NCI-H1436 treated with DMSO at 0.1 percent for 48 hours (cell line): ENCODE measurements around the gene MBD3.

Experiments used
- DNase-seq: peaks from one replicate; lab custom pipeline; 2025; lab: John Stamatoyannopoulos, UW

The MBD3 gene

GRCh38 chr19:1598777-1599459, 6.3 kb upstream of the MBD3 start:
- no peak for DNase-seq

DNA sequence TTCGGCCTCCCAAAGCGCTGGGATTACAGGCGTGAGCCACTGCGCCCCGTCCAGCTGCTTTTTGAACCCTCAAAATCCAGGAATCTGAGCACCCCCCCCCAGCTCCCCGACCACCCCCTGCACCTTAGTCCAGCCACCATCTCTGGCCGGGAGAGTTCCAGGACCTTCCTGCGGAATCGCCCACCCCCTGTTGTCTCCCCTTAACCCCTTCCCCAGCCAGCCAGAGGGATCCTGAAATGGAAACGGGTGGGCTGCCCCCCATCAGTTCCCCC, 772 bp upstream of the MBD3 start:
- DNase-seq = no peak

DNA sequence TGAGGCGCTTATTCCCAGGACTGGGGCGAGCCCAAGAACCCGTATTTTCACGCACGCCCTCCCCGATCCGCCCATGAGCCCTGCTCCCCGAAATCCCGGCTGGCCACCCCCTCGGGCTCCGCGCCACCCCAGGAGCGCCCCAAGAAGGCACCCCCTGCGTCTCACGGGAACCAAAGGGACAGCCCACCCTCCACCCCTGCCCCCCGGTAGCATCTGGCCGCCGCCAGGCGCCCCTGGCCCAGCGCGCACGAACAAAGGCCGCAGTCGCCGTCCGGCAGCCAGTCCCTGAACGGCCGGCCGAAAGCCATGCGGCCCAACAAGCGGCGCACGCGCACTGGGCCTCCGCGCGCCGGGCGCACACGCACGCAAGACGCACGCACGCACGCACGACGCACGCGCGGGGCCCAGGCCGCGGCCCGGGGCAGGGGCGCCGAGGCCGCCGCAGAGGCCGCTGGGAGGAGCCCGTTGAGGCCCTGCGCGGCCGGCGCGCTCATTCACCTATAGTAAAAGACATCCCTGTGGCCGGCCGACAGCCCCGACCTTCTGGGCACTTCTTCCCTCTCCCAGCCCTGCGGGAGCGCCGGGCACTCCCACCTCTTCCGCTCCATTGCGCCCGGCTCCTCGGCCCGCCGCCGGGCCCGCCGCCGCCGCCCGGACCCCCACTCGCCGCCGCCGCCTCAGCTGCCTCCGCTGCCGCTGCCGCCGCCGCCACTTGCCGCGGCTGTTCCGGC, 476 bp downstream of the MBD3 start:
- DNase-seq = no peak

GRCh38 chr19:1591421-1592023, 1.1 kb downstream of the MBD3 start:
- no peak for DNase-seq

GRCh38 chr19:1590641-1591397, 1.8 kb downstream of the MBD3 start:
- DNase-seq = no peak

DNA sequence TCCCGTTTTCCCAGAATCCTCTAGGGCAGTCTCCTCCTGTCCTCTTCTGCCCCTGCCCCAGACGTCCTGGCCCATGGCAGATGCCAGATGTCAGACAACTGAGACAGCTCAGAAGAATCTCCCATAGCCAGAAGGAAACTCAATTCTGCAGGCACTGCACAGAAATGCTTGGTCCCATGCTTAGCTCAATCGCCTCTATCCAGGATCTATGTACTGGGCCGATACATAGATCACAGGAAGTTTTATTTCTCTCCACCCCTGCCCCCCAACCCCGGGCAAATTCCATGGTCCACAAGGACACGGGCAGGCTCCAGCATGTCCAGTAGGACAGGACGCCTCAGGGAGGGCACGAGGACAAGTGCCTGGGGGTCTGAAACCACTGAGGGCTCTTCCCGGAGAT, 4.8 kb downstream of the MBD3 start:
- DNase-seq = no peak

GRCh38 chr19:1585243-1585580, 7.5 kb downstream of the MBD3 start:
- DNase-seq = no peak

DNA sequence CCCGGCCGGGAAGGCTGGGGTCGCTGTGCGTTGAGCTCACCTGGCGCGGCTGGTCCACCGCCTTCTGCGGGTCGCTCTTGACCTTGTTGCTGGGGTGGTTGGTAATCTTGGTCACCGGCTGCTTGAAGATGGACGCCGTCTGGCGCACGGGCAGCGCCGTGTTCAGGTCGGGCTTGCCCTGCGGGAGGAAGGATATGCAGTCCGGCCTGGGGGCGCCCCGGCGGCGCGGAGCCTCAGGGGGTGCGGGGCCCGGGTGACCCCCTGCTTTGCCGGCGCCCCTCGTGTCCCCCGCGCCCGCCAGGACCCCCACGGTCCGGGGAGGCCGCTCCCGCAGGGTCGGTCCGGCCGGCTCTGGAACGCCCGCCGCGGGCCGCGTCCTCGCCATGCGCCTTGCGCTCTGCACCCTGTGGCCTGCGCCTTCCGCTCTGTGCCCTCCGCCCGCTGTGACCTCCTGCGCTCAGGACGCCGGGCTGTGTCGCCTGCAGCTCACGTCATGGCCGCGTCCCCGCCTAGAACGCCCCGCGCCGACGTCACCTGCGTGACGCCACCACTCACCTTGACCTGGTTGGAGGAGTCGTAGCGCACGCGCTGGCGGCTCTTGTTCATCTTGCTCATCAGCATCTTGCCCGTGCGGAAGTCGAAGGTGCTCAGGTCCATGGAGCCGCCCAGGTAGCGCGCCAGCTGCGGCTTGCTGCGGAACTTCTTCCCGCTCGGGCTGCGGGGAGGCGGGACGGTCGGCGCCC, 8.0 kb downstream of the MBD3 start:
- DNase-seq = no peak

- DNase-seq = no peak
These were observed 10.5 kb downstream of the MBD3 start for GRCh38 chr19:1582201-1582600.

- DNase-seq = no peak
These were observed 11.7 kb downstream of the MBD3 start for GRCh38 chr19:1580957-1581356.

DNA sequence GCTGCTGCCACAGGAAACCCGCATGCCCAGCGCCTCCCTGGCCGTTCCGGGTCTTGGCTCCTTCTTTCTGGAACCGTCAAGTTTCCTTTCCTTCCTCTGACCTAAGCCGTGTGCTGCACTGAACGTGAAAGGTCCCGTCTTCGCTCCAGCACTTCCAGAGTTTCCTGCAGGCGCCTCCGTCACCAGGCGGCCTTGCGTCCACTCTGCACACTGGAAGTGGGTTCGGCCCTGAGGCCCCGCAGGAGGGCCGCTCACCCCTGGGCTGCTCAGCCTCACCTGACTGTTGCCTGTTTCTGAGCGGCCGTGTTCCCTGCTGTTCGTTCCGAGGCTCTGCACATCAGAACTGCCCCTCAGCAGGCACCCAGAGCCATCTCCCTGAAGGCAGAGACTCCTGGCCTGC, 12.3 kb downstream of the MBD3 start:
- DNase-seq = no peak

- no peak for DNase-seq
These were observed 13.4 kb downstream of the MBD3 start for GRCh38 chr19:1579222-1579621.

DNA sequence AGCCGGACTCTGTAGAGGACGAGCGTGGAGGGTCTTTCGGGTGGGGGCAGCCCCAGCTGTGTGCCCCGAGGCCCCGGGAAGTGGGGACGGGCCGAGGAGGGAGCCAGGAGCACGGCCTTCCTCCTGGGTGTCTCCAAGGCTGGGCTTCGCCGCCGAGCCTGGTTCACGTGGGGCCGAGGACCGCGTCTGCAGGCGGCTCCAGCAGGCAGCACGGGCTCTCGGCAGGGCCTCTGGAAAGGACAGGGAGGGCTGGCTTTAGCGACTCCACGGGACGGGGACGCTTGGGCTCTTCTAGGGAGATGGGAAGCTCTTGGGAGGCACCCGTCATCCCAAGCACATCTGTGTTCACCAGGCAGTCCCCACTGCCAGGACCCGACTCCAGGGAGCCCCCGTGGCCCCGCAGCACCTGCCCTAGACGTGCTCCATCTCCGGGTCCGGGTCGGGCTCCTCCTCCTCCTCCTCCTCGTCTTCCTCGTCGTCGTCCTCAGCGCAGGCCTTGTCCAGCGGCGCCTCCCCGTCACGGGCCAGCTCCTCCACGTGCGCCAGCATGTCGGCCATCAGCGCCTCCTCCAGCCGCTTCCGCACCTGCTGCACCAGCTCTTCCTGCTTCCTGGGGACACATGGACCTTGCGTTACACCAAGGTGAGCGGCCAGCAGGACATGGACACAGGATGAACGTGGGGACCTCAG, 14.6 kb downstream of the MBD3 start:
- no peak for DNase-seq

DNA sequence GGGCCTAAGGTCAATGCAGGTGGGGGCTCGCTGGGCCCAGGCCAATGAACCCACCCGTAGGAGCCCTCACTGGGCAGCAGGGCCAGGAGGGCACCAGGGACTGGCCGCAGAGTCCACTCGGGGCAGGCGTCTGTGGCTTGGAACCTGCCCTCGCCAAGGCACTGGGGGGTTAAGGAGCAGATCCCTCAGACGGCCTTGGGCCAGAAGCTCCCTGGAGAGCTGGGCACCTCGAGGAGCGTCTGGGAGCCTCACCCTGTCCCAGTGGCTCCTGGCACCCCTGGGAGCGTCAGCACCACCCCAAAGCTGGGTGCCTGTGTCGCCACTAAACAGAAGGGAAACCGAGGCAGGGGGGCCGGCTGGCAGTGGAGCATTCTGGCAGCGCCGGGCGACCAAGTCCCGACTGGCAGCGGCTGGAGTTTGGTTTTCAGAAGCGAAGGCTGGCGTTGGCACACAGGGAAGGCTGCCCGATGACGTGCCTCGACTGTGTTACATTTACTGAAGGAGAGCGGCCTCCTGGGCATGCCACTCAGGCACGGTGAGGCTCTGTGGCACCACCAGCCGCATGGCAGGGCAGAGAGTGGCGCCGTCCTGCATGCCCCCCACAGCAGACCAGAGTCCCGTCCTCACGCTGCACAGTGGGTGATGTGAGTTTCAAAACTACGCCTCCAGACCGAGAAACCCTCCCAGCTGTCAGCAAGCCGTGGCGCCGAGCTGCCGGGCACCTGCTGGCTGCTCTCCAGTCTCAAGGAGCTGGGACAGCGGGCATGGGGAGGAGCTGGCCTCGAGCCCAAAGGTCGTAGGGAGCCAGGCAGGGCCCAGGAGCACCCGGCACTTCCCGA, 15.4 kb downstream of the MBD3 start:
- no peak for DNase-seq

DNA sequence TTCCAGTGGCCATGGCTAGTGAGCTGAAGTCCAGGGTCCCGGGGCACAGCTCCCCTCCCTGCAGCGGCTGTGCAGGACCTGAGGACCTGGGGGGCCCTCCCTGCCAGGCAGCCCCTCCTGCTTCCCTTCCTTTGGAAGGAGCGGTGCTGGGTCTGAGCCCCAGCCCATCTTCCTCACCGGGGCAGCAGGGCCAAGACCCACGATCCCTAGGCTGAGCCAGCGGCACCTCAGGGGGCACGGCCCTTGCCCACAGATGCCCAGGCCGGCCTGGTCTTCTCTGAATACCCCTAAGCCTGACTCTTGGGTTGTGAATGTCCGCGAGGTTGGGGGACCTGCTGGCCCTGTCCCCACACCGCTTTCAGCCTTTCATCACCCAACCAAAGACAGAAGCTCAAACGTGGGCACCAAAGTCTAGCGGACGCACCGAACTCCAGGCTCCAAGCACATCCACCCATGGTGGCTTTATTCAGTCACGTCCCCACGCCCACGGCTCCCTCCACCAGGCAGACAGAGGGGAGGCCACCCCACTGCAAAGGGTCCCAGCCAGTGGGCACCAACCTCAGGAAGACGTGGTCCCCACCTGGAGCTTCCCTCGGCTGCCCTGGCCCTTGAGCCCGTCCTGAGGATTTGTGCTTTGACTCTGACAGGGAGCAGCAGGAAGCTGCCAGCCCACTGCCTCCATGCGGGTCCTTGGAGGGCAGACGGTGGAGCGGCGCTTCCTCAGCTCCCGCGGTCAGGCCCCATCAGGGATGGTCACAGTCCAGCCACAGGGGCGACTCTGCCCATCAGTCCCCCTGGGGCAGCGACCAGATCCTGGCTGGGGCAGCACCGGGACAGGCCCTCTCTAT, 16.2 kb downstream of the MBD3 start:
- DNase-seq = no peak

DNA sequence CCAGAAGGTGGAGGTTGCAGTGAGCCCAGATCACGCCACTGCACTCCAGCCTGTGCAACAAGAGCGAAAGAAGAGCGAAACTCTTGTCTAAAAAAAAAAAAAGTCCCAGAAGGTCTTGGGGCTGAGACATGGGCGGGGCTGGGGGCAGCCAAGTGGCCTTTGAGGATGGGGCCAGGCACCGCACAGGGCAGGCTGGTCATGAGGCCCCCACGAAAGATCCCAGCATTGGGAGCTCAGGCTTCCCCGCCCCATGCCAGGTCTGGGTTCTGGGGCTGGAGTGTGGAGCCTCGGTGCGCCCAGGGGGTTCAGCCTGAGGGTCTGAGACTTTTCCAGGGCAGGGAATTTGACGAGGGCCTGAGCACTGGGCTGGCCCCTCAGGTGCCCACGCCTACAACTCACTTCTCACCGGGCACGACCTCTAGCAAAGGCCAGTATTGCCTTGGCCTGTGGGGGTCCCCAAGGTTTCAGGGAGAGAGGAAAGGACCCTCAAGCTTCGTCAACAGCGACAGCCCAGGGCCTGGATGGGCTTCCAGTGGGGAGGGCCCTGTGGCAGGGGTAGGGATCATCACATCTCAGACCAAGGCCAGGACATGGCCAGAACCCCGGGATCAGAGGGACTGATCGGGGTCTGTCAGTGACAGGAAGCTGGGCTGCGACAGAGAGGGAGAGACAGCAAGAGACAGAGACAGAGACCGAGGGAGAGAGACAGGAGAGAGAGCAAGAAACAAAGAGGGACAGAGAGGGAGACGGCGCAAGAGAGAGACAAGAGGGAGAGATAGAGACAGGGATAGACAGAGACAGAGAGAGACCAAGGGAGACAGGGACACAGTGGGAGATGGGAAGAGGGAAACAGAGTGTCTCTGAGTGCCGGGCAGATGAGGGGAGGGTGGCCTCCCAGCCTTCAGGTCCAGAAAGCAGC, 17.1 kb downstream of the MBD3 start:
- no peak for DNase-seq

DNA sequence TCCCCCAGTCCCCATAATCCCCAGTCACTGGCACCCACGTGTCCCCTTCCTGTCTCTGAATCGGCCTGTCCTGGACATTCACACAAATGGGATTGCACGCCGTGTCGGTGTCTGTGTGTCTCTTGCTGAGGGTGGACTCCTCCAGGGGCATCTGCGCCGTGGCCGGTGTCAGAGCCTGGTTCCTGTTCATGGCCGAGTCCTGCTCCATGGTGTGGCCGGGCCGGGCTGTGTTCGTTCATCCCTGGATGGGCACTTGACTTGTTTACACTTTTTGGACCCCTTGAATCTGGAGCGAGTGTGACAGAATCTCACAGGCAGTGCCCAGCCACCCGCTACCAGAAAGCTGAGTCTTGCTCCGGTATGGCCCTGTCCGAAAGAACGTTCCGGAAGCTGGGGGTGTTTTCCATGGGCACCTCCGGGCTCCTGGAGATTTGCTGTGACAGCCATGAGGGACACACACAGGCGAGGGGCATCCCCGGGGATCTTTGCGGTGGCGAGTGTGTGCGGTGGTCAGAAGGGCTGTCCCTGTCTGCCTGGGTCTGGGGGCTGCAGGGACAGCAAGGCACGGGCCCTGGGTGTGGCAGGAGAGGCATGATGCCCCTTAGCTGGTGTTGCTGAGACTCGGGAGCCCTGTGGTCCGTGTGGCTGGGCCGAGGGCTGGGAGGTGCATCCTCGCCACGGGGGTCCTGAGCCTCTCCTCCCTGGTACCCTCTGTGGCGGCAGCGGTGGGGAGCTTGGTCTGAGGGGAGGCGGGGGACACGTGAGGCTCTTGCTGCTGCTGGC, 18.1 kb downstream of the MBD3 start:
- no peak for DNase-seq

- no peak for DNase-seq
These were observed 19.9 kb downstream of the MBD3 start for GRCh38 chr19:1572795-1573194.
